GM12873 (cell line): ENCODE results near the gene CDC73.

Experiments used
- CTCF ChIP-seq: IDR thresholded peaks from 2 replicates; pipeline ENCODE4 v1.5.1; 2012; ENCODE audit warnings: low read depth, mild to moderate bottlenecking, moderate library complexity, low read length, control low read depth; ENCODE audit not compliant: insufficient read depth; ENCODE audit errors: missing control alignments

CDC73 gene

GRCh38 chr1:193301746-193302145, 179.9 kb downstream of the CDC73 start:
- TF ChIP-seq CTCF: no peak

GRCh38 chr1:193303849-193304248, 182.0 kb downstream of the CDC73 start:
- TF ChIP-seq CTCF: no peak
